ENCODE data around the gene PTPN13.

GRCh38 chr4:86593688-86594558, at the start of gene PTPN13:
- no peak for TF ChIP-seq CTCF (conservative IDR thresholded peaks at IDR 0.05; ENCODE audit: low read depth, low read length)
- no peak for TF ChIP-seq EZH2 (IDR thresholded peaks at IDR 0.05; ENCODE audit: low read length, unreplicated experiment)
